Keratinocyte (primary cell): ENCODE measurements around the gene NOTUM.

ENCODE experiments used
- CTCF ChIP-seq, 3 experiments: IDR thresholded peaks in 1 of 3; conservative IDR thresholded peaks in 1 of 3; optimal IDR thresholded peaks in 1 of 3; 2 replicates in 2 of 3; 3 replicates in 1 of 3; pipeline versions ENCODE3 to v1.5.1; 2011; ENCODE audit warnings: low read length in 3 of 3, mild to moderate bottlenecking in 3 of 3, moderate library complexity in 2 of 3, control low read depth in 1 of 3, inconsistent platforms in 1 of 3; ENCODE audit not compliant: insufficient read depth in 2 of 3; ENCODE audit errors: extremely low read depth in 1 of 3
- EZH2 ChIP-seq: IDR thresholded peaks from one replicate; pipeline ENCODE4 v1.6.1; 2012; ENCODE audit warnings: inconsistent platforms, mild to moderate bottlenecking, low read length, moderate library complexity

GRCh38 chr17:81926451-81927151, 34.4 kb downstream of the NOTUM start:
- TF ChIP-seq CTCF (optimal IDR thresholded peaks at IDR 0.05 in 1 of 3, IDR thresholded peaks at IDR 0.05 in 1 of 3, conservative IDR thresholded peaks at IDR 0.05 in 1 of 3; ENCODE audit: extremely low read depth in 1 of 3, insufficient read depth in 2 of 3, low read length in 3 of 3) (no peak), EZH2 (no peak)
